NCI-H2227 (cell line): Measurements from ENCODE around the gene ITGB4.

Source experiments
- DNase-seq: peaks from one replicate; lab custom pipeline; 2025; ENCODE audit not compliant: unreplicated experiment; lab: John Stamatoyannopoulos, UW

ITGB4 gene

DNA sequence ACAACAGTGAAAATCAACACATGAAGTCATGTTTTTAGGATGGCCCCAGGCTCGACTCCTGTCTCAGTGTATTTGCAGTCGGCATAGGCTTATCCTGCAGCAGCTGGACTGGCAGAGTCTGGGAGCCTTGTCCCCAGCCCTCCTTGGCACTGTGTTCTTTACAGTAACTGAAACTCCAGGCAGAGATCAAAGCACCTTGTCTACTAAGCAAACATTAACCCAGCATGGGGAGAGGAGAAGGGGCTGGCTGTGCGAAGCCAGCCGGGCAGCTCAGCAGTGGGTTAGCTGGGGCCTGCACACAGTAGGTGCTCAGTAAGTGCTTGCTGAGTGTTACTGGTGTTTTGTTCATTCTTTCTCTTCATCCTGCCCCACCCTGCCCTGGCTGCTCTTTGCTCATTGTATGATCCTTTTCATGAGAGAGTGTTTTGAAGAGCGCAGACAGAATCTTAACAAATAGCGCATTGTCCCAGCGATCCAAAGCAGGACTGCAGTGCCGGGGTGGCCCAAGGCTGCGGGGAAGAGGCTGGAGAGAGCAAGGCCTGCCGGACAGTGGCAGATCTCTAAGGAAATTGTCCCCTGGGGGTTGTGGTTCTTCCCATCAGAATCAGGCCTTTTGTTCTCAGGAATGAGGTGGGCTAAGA, 23.5 kb upstream of the ITGB4 start:
- no peak for DNase-seq

DNA sequence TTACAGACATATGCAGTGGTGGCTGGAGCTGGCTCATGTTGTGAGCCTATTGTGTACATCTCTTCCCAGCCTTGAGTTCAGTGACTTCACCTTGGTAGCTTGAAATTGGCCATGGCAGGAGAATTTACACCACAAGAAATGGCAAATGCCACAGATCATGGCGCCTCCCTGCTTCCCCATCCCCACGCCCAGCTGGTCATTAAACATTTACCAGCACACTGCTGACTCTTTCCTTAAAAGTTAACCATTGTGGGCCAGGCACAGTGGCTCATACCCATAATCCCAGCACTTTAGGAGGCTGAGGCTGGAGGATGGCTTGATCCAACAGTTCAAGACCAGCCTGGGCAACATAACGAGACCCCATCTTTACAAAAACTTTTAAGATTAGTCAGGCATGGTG, 22.6 kb upstream of the ITGB4 start:
- no peak for DNase-seq

DNA sequence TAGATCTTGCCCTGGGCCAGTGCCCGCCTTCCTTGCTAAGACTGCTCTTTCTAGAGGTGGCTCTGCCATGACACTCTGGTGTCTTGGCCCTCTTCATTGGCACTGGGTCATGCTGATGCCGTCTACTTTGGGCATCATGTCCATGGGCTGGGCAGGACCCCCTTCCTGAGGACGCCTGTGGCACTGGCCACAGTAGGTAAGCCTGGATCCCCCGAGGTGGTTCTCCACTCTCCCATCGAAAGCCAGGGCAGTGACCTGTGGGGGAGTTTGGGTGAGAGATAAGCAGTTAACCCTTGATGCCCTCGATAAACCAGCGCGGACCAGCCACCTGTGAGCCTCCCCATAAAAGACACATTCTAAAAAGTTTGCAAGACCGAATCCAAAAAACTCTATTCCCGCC, 20.0 kb upstream of the ITGB4 start:
- no peak for DNase-seq

DNA sequence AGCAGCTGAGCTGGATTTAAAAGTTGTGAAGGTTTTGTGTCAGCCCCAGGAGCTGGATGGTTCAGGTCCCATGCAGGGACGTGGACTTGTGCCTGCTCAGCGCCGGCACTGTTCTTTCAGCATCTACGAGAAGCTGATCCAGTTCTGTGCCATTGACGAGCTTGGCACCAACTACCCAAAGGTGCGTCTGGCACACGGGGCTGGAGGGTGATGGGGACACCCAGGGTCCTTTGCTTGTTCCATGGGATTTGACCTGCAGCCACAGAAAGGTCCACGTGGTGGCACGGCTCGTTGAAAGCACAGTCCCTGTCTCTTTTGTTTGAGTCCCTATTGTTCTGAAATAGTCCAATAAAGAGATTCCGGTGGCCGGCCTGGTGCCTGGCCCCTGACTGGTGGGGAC, 18.1 kb upstream of the ITGB4 start:
- DNase-seq: no peak

DNA sequence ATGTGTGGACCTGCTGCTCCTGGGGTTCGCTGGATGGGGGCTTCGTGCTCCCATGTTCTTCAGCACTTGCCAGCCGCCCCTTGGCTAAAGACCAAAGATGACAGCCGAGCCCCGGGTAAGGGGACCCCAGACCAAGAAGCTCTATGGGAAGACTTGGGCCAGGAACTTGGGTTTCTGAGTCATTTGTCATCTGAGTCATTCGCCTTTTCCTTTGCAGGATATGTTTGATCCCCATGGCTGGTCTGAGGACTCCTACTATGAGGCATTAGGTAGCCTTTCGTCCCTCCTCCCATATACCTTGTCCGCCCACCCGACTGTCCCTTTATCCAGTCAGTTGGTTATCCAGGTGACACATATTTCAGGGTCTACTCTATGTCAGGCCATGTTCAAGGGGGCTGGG, 17.7 kb upstream of the ITGB4 start:
- DNase-seq: no peak

DNA sequence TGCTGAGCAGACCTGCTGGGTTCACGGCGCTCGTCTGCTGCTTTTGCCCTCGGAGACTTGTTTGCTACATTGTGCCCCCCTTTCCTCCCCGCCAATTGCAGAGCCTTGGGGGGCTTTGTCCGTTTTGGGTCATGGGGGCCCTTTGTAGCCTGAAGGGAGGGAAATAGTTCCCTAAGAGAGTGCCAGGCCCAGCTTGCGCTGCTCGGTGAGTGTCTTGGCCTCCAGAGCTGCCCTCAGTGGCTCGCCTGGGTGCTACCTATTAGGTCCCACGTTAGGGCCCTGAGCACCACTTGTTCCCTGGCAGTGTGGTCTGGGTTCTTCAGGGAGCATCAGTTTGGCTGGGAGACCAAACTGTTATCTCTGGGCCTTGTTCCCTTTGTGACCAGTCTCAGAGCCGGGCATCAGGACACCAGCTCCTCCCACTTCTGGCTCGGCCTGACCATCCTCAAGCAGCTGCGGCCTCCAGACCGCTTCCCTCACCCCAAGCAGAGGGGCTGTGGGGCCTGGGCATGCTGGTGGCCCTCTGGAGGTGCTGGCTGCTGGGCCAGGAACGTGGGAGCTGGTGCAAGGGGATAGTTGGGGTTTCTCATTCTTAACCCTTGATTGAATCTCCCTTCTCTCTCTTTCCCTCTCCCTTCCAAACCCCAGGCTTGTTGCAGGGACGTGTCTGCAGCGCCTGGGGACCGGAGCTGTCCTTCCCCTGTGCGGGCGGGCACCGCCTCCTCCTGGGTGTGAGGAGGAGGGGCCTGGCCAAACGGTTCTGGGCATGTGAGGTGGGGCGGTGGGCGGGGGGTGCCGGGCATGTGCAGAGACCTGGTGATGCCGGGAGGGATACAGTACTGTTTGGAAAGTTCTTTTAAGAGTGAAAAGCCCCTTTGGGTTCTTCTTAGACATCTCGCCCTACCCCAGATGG, 16.0 kb upstream of the ITGB4 start:
- no peak for DNase-seq

DNA sequence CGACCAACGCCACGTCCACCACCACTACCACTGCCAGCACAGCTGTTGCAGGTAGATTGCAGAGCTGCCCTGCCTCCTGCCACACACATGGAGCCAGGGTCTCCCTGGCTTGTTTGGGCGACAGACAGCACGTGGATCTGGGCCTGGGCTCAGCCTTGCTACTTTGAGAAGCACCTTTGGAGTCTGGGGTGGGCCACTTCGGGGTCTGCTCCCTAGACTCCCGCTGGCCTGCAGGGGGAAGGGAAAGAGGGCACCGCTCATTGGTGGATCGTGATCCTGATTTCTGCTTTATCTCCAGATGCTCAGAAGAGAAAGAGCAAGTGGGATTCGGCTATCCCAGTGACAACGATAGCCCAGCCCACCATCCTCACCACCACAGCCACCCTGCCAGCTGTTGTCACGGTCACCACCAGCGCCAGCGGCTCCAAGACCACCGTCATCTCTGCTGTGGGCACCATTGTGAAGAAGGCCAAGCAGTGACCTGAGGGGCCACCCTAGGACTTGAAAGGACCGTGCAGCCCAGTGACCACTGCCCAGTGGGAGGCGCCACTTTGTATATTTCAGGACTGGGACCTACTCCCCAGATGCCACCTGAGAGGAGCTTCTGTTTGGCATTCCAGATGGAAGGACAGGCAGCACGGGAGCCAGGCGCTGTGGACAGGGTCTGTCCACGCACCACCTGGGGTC, 15.1 kb upstream of the ITGB4 start:
- no peak for DNase-seq

DNA sequence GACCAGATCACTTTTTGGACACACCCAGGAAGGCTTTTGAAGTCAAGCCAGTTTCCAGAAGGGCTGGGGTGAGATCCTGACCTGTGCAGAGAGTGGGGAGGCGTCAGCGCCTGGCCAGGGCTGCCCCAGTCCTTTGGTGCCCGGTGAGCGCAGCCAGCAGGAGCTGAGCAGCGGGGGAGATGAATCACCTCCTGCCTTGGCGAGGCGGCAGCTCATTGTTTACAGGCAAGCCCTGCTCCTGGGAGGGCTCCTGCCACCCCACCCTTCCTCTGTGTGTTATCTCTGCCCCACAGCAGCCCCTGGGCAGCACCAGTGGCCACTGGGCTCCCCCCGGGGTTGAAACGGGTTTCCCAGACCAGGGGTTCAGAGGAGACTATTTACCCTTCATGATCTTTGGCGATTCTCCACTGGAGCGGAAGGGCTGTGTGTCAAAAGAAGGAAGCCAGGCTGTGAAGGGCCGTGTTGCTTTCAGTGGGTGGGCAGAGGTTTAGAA, 14.1 kb upstream of the ITGB4 start:
- no peak for DNase-seq

DNA sequence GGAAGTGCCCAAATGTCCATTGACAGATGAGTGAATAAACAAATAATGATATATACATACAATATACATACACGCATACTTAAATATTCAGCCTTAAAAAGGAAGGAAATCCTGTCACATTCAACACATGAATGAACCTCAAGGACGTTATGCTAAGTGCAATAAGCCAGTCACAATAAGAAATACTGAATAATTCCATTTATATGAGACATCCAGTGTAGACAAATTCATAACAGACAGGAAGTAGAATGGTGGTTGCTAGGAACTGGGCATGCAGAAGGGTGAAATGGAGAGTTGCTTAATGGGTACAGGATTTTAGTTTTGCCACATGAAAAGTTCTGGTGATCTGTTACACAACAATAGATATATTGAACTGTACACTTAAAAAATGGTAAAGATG, 8.8 kb upstream of the ITGB4 start:
- DNase-seq: no peak

DNA sequence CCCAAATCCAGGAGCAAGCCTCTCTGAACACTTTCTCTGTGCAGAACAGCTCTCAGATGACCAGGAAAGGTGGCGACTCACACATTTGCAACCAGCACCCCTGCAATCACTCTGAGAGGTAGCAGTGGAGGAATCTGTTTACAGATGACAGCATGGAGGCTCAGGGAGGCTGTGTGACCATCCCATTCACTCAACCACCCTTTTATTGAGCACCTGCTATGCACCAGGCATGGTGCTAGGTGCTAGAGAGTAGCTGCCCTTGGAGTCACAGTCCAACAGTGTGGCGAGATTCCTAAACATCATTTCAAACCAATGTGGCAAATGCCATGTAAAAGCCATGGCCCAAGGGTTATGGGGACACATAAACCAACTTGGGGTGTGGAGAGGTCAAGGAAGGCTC, 1.5 kb upstream of the ITGB4 start:
- no peak for DNase-seq

DNA sequence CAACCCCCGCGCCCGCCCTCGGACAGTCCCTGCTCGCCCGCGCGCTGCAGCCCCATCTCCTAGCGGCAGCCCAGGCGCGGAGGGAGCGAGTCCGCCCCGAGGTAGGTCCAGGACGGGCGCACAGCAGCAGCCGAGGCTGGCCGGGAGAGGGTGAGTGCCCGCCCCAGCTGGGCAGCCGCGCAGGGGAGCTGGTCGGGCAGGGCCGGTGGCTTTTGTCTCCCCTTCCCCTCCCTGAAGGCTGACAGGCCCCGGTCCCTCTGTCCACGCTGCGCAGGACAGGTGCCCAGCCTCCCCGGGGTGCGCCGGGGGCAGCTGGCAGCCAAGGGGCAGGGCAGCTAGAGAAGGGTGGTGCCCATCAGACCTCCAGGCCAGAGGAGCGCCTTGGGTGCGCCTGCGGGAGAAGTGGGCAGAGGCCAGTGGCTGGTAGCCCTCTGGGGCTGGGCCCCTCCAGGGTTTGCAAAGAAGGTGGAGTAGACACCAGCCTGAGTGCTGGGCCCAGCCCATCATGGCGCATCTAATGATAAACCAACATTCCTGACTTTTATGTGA, 278 bp downstream of the ITGB4 start:
- DNase-seq: peak; percentile 68

DNA sequence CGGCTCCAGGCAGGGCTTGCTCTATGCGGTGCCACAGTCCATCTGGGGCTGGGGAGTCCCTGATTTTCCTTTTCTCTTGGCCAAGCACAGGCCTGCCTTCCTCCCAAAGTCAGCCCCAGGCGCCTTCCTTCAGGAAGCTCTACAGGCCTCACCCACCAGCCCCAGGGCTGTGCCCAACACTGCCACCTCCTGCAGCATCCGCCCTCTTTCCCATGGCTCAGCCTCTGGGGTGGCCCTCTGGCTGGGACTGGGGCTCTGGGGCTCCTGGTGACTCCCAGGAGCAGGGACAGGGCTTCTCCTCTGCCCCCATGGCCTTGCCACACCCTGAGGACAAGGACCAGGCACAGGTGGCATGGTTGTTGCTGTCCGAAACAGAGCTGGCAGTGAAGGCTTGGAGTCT, 817 bp downstream of the ITGB4 start:
- no peak for DNase-seq

DNA sequence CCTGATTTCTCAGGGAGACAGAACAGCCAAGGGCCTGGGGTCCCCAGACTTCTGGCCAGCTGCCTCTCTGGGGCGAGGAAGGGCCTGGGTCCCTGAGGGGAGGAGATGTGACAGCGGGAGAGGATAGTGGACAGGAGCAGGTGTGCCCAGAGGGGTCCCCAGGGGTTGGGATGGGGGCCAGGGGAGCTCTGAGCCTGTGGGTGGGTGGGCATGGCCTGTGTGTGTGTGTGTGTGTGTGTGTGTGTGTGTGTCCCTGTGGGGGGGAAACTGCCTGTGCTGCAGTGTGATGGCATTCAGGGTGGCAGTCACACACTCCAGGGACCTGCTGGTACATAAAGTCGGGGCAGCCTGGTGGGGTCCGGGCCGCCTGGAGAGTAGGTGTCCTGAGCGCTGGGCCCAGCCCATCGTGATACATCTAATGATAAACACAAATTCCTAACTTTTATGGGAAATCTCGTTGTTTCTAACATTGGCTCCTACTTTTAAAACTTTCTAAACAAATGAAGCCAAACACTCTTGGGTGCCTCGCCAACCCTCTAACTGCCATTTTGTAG, 1.4 kb downstream of the ITGB4 start:
- DNase-seq: no peak

DNA sequence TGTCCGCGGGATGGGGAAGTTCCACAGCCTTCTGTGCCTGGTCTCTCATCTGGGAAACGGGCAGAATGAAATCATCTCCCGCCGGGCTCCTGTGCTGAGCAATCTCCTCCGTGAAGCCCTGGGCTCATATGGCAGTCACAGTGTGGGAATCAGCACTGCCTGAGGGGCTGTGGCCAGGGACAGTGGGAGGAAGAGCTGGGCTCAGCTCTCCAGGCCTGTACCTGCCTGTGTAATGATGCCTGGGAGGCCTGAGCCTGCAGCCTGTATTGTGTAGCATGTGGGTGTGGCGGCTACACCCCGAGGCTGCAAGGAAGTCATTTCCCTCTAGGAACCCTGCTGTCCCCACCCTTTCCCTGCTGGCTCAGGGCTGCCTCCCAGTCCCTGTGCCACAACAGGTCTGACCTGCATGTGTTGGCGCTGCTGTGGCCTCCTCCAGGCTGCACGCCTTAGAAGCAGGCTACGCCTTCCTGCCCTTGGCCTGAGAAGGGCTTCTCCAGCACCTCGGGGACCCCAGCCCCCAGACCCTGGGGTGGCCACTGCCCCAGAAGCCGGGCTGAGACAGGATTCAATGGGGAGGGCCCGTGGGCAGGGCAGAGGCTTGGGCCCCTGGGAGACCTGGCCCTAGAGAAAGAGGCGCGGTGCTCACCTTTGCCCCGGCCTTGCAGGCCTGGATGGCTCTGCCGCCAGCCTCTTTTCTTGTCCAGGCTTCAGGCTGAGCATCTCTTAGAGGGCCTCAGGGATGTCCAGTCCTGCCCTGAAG, 2.1 kb downstream of the ITGB4 start:
- DNase-seq: no peak

DNA sequence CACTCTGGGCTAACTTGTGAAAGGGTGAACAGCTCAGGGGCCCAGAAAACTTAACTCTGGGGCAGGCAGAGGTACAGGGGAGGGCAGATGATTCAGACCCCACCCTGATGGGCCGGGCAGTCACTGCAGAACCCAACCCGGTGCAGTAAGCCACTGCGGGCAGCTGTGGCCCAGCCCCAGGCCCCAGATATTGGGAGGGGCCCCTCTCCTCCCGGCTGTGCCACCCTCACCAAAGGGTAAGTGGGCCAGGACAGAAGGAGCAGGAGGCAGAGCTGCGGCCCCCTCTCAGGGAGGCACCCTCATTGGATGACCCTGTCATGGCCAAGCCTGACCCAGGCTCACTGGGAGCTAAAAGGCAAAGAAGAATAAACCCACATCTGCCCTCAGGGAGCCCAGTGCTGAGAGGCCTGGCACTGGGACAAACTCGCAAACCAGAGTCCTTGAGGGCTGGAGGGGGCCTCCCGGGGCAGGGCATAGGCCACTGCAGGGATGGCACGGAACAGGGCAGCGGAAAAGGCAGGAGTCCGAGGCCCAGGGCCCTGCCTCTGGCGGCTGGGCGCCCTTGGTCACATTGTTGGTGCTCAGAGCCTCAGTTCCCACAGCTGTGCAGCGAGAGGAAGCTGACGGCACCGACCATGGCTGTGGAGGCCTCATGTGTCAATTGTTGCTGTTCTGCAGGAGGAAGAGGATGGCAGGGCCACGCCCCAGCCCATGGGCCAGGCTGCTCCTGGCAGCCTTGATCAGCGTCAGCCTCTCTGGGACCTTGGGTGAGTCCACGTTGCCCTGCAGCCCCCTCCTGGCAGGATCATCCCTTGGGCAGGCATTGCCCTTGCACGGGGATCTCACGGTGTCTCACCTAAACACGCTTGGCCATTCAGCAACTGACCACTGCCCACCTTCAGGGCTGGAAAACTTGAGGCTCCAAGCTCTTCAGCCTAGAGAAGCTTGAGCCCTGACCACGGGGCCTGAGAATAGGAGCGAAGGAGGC, 3.1 kb downstream of the ITGB4 start:
- DNase-seq: no peak

DNA sequence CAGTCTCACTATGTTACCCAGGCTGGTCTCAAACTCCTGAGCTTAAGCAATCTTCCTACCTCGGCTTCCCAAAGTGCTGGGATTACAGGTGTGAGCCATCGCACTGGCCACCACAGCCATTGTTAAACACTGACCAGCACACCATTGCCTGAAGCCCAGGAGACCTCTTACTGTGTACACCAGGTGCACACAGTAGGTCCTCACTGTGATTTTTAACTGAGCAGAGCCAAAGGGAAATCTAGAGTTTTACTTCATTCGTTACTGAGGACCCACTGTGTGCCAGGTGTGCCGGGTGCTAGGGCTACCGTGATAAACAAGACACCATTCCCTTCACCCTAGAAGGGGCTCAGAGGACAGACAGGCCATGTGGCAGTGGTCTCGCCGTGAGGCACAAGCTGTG, 4.2 kb downstream of the ITGB4 start:
- DNase-seq: no peak

DNA sequence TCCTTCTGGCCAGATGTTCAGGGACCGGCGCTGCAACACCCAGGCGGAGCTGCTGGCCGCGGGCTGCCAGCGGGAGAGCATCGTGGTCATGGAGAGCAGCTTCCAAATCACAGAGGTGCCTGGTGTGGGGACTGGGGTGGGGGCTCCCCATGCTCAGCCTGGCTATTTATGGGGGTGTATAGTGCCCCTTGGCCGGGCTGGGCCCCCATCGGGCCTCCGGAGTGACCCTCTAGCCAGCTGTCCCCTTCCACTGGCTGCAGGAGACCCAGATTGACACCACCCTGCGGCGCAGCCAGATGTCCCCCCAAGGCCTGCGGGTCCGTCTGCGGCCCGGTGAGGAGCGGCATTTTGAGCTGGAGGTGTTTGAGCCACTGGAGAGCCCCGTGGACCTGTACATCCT, 6.1 kb downstream of the ITGB4 start:
- no peak for DNase-seq

DNA sequence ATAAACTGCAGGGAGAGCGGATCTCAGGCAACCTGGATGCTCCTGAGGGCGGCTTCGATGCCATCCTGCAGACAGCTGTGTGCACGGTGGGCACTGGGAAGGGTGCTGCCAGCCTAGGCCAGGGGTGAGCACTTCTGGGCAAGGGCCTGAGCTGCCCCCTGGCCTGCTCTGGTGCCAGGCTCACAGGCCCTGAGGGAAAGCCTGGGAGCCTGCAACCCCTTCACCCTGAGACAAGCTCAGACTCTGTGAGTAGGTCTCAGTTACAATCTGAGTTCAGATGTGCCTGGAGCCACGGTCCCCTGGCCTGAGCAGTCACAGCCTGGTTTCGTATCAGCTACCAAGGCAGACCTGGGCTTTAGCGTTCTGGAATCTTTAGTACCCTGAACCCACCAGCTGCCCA, 8.1 kb downstream of the ITGB4 start:
- no peak for DNase-seq

DNA sequence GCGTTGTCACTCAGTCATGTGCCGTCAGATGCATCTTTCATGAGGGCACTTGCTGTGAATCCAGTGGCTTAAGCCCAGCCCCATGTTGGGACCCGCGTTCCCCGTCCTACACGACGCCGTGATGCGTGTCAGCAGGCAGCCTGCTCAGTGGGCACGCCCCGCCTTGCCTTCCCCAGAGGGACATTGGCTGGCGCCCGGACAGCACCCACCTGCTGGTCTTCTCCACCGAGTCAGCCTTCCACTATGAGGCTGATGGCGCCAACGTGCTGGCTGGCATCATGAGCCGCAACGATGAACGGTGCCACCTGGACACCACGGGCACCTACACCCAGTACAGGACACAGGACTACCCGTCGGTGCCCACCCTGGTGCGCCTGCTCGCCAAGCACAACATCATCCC, 8.8 kb downstream of the ITGB4 start:
- no peak for DNase-seq
